ENCODE measurements around the gene SPI1.

Gene SPI1

GRCh38 chr11:47329987-47330931 lies 48.1 kb downstream of the SPI1 start:
- no peak for DNase-seq (ENCODE audit: low spot score)
- POLR2A ChIA-PET (ENCODE audit: low non-redundant PET), result no interaction called here
- CTCF ChIA-PET, result interaction anchor here (0.7 to 1.4 kb wide), 4 partner anchors 9 to 70 kb away, joined by 3 to 4 read pairs (median 3); no protein-coding TSS in a partner anchor
- TF ChIP-seq, protein P1, sequence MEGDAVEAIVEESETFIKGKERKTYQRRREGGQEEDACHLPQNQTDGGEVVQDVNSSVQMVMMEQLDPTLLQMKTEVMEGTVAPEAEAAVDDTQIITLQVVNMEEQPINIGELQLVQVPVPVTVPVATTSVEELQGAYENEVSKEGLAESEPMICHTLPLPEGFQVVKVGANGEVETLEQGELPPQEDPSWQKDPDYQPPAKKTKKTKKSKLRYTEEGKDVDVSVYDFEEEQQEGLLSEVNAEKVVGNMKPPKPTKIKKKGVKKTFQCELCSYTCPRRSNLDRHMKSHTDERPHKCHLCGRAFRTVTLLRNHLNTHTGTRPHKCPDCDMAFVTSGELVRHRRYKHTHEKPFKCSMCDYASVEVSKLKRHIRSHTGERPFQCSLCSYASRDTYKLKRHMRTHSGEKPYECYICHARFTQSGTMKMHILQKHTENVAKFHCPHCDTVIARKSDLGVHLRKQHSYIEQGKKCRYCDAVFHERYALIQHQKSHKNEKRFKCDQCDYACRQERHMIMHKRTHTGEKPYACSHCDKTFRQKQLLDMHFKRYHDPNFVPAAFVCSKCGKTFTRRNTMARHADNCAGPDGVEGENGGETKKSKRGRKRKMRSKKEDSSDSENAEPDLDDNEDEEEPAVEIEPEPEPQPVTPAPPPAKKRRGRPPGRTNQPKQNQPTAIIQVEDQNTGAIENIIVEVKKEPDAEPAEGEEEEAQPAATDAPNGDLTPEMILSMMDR (conservative IDR thresholded peaks at IDR 0.05; ENCODE audit: low read depth), result no peak
- H3K27ac ChIP-seq, result peak overlapping the region; percentile 58

DNA sequence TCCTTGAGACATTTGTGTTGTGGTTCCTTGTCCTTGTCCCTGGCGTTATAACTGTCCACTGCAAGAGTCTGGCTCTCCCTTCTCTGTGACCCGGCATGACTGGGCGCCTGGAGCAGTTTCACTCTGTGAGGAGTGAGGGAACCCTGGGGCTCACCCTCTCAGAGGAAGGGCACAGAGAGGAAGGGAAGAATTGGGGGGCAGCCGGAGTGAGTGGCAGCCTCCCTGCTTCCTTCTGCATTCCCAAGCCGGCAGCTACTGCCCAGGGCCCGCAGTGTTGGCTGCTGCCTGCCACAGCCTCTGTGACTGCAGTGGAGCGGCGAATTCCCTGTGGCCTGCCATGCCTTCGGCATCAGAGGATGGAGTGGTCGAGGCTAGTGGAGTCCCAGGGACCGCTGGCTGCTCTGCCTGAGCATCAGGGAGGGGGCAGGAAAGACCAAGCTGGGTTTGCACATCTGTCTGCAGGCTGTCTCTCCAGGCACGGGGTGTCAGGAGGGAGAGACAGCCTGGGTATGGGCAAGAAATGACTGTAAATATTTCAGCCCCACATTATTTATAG lies 48.8 kb downstream of the SPI1 start:
- TF ChIP-seq, protein P1 (conservative IDR thresholded peaks at IDR 0.05; ENCODE audit: low read depth), result no peak
- POLR2A ChIA-PET (ENCODE audit: low non-redundant PET), result no interaction called here
- H3K27ac ChIP-seq, result peak overlapping the region; percentile 58
- DNase-seq (ENCODE audit: low spot score), result no peak
- CTCF ChIA-PET, result interaction anchor here (0.9 to 1.4 kb wide), 3 partner anchors 9 to 44 kb away, joined by 3 to 4 read pairs (median 3); no protein-coding TSS in a partner anchor

DNA sequence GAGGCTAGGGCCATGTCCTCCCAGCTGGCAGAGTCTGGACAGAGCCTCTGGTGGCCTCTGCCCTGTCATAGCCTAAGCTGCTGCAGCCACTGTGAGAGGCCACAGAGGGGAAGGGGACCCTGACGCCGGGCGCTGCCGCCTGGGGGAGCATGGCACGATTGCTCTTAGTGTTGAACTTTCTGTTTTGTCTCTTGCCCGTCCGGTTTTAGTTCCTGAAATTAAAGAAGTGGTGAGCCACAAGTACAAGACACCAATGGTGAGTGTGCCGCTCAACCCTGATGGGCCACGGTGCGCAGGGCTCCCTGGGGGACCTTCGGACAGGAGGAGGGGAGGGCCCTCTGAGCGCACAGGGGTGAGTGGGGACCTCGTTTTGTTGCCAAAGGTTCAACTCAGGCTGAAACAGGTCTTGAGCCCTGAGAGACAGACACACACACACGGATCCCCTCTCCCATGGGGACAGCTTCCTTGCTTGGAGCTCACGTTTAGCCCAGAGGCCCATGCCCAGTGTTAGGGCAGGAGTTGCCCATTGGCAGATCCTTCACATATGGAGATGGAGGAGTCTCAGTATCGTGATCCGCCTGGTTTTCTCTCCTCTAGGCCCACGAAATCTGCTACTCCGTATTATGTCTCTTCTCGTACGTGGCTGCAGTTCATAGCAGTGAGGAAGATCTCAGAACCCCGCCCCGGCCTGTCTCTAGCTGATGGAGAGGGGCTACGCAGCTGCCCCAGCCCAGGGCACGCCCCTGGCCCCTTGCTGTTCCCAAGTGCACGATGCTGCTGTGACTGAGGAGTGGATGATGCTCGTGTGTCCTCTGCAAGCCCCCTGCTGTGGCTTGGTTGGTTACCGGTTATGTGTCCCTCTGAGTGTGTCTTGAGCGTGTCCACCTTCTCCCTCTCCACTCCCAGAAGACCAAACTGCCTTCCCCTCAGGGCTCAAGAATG lies 49.6 kb downstream of the SPI1 start:
- ChIA-PET CTCF (interaction anchor here (1.4 kb wide), 1 partner anchor 26 kb away, joined by 3 read pairs; no protein-coding TSS in a partner anchor), POLR2A (ENCODE audit: low non-redundant PET) (no interaction called here)
- no peak for DNase-seq (ENCODE audit: low spot score)
- TF ChIP-seq, protein P1 (conservative IDR thresholded peaks at IDR 0.05; ENCODE audit: low read depth), result no peak
- H3K27ac ChIP-seq, result peak overlapping the region; percentile 58

DNA sequence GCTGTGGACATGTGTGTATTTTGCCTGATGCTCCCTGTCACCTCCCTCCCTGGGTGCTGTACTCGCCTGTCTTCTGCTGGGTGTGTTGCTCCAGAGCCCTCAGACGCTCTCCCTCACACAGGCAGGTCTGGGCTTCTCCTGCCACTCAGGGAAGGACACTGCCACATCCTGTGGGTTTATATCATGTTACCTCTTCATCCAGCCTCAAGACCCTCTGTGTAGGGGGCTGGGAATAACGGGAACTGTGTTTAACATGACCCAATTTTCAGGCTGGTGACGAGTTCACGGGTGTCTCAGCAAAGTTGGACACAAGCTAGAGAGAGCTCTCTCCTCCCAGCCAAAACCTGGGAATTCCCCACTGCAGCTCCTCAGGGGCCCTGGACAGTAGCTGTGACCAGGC lies 50.4 kb downstream of the SPI1 start:
- H3K27ac ChIP-seq, result 0 out of 2 replicates have a peak overlapping the region, but pooled peaks have one; percentile 9
- CTCF ChIA-PET, result no interaction called here
- POLR2A ChIA-PET (ENCODE audit: low non-redundant PET), result no interaction called here
- TF ChIP-seq, protein P1 (conservative IDR thresholded peaks at IDR 0.05; ENCODE audit: low read depth), result no peak
- DNase-seq (ENCODE audit: low spot score), result no peak

DNA sequence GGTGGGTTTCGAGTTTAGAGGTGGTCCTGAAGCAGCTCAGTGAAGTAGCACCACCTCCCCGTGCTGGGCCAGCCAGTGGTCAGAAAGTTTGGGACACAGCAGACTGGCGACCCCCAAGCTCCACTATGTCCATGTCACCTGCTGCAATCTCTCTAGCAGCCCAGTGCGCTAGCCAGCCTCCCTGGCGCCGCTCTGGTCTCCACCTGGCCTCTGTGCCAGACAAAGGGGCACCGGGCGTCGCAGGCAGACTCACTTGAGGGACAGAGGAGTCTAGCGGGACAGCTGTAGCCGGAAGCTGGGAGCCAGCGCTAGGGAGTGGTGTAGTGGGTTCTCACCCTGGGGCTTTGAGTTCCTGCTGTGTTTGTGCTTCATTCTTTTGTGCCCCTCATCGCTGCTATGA lies 51.3 kb downstream of the SPI1 start:
- no peak for DNase-seq (ENCODE audit: low spot score)
- POLR2A ChIA-PET (ENCODE audit: low non-redundant PET), result no interaction called here
- CTCF ChIA-PET, result interaction anchor here (0.5 kb wide), 1 partner anchor 32 kb away, joined by 3 read pairs; no protein-coding TSS in a partner anchor
- TF ChIP-seq, protein P1 (conservative IDR thresholded peaks at IDR 0.05; ENCODE audit: low read depth), result no peak
- peak overlapping the region; percentile 9; the same call in 1 of the 2 replicates for H3K27ac ChIP-seq

DNA sequence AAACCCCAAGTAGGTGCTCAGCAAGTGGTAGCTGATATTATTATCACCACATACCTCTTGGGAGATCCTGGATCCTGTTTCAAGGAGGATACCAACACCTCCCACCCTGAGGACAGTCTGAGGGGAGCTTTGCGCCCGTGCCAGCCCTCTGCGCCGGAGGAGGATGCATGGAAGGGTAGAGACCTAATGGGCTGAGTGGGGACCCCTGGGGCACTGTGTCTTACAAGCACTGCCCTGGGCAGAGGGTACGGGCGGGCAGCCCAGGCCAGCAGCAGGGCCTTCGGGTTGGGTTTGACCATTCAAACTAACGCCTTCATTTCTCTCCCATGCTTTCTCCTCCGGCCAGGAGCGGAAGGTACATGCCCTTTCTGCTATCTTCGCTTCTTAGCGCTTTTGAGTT lies 52.1 kb downstream of the SPI1 start:
- TF ChIP-seq, protein P1 (conservative IDR thresholded peaks at IDR 0.05; ENCODE audit: low read depth), result no peak
- no peak for DNase-seq (ENCODE audit: low spot score)
- no peak overlapping the region for H3K27ac ChIP-seq
- CTCF ChIA-PET, result no interaction called here
- POLR2A ChIA-PET (ENCODE audit: low non-redundant PET), result no interaction called here
